Naive B cell (primary cell): ENCODE data around the gene F2R. TPM values are rescaled to one million over a fixed set of nuclear protein-coding genes. Genes with fewer than 3 reads are reported as not detected.

ENCODE experiments used
- polyA plus RNA-seq, 6 donors: library from polyadenylated mRNA; unstranded; fragments of 300-500 nt; fragmentation: Illumina TruSeq; gene quantifications; one replicate each; pipeline ENCODE4 v1.2.3, GENCODE V29; 2021; ENCODE audit warnings: low read depth in 6 of 6

Gene F2R
- polyA plus RNA-seq, 6 donors from 2014 or later = 0.08 to 0.61 (median 0.27) TPM; not detected in 1

Other genes with a start within 250 kb of the F2R start
- under 1 TPM in 4 of 6 donors, not detected in 2; 0.08 to 0.25 (median 0.17) TPM for gene F2RL2, start 92.7 kb upstream of the F2R start, polyA plus RNA-seq
- under 1 TPM in 4 of 6 donors, not detected in 2; 0.13 to 0.42 (median 0.20) TPM for gene F2RL1, start 102.9 kb downstream of the F2R start, polyA plus RNA-seq
- gene S100Z, start 133.9 kb downstream of the F2R start, polyA plus RNA-seq = not detected
- gene CRHBP, start 236.9 kb downstream of the F2R start, polyA plus RNA-seq = not detected